ENCODE data around the gene IFITM10.
"Not testable (repeated sequence)": the region's sequence is repeated elsewhere in the genome, so short reads cannot be mapped to it uniquely, and the experiment has no call there.

The IFITM10 gene

GRCh38 chr11:1691878-1692707, 58.3 kb downstream of the IFITM10 start:
- DNase-seq (ENCODE audit: low read depth in 2 of 2) = no peak

GRCh38 chr11:1691026-1691877, 59.1 kb downstream of the IFITM10 start:
- no peak for DNase-seq (ENCODE audit: low read depth in 2 of 2)

GRCh38 chr11:1690167-1691025, 60.0 kb downstream of the IFITM10 start:
- DNase-seq (ENCODE audit: low read depth in 2 of 2) = no peak

DNA sequence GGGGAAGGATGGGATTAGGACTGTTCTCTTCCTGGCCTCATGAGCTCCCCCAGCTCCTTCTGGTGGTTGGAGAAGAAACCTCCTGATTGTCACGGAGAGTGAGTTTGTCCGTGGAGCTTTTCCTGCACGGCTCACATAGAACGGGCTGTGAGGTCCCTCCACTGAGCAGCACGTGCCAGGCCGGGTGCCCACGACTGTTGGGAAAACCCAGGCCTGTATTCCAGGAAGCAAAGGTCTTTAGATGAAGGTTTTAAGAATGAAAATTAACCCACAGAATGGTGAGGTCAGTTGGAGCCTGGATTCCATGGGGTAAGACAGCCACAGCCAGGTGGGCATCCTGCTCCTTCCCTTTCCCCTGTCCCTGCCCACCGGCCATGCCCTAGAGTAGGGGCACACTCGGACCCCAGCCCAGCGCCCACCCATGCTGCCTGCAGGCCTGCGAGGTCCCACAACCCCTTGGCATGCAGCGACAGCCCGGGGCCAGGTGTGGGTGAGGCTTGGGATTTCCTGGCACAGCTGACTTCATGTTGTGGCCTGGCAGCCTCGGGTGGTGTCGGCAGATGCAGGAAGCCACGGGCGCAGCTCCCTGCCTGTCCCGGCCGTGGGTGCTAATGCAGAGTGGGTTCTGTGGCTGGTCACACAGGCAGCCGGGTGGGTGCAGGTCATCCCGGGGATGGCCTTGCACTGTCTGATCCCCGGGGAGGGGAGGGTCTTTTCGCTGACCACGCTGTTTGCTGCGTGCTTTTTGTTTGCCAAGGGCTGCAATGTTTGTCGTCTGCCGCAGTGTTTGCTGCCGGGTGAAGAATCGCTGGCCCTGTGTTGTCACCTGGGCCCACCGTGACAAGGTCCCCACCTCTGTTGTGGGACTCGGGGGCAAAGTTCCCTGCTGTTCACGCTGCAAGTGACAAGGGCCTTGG, 60.9 kb downstream of the IFITM10 start:
- DNase-seq (ENCODE audit: low read depth in 2 of 2) = not testable (repeated sequence)

DNA sequence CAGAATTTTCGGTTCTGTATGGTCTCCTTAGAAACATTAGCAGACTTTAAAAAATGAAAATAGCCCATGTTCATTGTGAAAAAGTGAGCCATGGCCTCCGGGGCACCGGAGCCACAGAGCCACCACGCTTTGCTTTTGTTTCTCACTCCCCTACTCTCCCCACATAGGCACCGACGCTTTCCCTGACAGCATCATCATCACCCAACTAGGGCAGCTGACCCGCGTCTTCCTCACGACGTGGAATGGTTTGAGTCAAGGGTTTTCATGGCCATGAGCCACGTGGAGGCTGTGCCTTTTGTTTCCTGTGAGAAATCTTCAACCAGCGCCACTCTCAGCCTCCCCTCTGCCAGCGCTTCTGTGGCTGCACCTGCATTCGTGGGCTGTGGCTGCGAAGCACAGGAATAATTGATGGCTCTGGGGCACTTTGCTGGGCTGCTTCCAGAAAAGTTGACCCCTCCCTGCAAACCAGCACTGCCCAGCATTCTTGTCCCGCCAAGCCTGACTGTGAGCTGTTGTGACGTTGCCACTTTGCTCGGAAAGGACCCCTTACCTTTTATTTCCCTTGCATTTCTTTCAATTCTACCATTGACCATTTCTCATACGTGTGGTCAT, 62.0 kb downstream of the IFITM10 start:
- not testable (repeated sequence) for DNase-seq (ENCODE audit: low read depth in 2 of 2)

GRCh38 chr11:1686220-1686619, 64.2 kb downstream of the IFITM10 start:
- DNase-seq (ENCODE audit: low read depth in 2 of 2) = not testable (repeated sequence)

DNA sequence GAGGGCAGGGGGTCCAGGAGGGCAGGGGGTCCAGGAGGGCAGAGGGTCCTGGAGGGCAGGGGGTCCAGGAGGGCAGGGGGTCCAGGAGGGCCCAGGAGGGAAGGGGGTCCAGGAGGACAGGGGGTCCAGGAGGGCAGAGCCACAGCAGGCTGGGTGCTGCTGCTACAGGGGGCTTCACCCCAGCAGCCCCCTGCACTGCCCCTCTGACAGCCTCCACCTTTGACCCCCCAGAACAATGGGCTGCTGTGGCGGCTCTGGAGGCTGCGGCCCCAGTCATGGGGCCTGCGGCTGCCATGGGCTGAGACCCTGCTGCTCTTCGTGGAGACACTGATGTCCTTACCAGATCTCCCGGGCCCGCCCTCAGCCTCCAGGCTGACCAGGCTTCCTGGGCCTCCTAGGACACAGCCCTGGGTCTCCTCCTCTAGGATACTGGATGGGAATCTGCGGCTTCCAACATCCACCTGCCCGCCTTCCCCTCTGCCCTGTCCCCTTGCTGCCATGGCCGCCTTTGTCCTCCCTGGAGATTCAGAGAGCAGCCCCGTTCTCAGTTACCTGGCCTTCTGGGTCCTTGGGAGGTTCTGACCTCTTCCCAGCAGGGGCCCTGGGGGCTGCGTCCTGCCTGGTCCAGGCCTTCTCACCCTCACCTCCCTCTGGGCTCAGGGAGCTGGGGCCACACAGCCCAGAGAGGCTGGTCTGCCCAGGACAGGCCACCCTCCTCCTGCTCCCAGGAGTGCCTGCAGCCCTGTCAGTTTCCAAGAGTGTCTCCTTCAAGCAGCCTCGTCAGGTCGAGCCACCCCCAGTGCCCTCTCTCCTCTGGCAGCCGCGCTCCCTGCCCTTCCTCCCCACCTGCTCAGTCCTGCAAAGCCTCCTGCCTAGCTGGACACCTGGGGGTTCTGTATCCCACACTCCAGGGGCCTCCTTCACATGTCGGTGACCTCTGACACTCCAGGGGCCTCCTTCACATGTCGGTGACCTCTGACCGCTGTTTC, 65.2 kb downstream of the IFITM10 start:
- DNase-seq (ENCODE audit: low read depth in 2 of 2) = not testable (repeated sequence)

- not testable (repeated sequence) for DNase-seq (ENCODE audit: low read depth in 2 of 2)
Measured at GRCh38 chr11:1683904-1684572, 66.4 kb downstream of the IFITM10 start.

- DNase-seq (ENCODE audit: low read depth in 2 of 2) = not testable (repeated sequence)
Measured at GRCh38 chr11:1683216-1683615, 67.2 kb downstream of the IFITM10 start.
